ENCODE results near the gene RIPK4. TPM values are rescaled to one million over a fixed set of nuclear protein-coding genes. Genes with fewer than 3 reads are reported as not detected.

The RIPK4 gene
- total RNA-seq, 1 experiment from 2014 or later, result 24.1 TPM

DNA sequence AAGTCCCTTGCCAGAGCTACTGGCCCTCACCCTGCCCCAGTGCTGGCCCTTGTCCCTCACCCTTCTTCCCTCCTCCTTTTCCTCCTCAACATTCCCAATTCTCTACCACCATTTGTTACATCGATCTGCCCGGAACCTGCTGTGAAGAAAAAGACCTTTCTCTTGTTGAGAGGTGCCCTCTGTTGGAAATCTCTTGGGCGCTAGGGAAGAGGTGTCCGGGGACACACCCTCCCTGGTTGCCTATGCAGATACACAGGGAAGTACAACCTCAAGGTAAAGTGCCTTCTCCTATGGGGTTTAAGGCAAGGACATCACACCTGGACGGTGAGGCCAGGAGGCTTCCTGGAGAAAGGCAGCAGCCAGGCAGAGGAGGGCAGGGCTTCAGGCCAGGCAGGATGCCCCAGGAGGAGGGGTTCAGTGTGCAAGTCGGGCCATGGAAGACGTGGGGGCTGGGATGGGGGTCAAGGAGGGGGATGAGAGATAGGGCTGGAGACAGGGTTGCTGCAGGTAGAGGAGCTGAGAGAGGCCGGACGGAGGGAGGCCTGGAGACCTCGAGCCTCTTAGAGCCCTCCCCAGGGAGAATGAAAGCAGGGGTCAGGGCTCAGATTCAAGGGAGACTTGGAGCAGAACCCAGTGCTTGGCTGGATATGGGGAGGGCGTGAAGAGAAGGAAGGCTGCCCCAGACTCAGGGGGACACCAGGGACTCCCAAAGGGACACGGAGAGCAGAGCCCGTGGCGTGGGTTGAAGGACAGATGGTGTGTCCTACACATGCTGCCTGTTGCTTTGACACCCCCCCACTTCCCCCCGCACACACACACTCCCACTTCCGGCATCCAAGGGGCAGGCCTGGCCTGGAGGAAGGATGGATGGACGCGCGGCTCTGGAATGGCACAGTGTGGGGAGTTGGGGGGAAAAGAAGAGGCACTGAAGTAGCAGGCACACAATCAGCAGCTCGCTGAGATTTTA, 44.5 kb downstream of the RIPK4 start:
- Mint-ChIP-seq H3K9me3 (ENCODE audit: unreplicated experiment) (no peaks in the 10 kb centered on the region), H3K27me3 (ENCODE audit: insufficient read depth, unreplicated experiment) (no peaks in the 10 kb centered on the region), H3K27ac (ENCODE audit: unreplicated experiment) (peak overlapping the region; percentile 56), H3K4me1 (ENCODE audit: low read depth, unreplicated experiment) (peaks cover 17% of the 10 kb centered on the region), H3K36me3 (ENCODE audit: insufficient read depth, unreplicated experiment) (no peaks in the 10 kb centered on the region), H3K4me3 (ENCODE audit: unreplicated experiment) (no peak overlapping the region)
- Histone ChIP-seq H3K4me1 (peaks cover 41% of the 10 kb centered on the region), H3K27me3 (replicated peaks; ENCODE audit: control insufficient read depth, insufficient read depth, low read length) (no peaks in the 10 kb centered on the region), H3K9me3 (no peaks in the 10 kb centered on the region), H3K36me3 (ENCODE audit: control insufficient read depth, insufficient read depth, low read length) (no peaks in the 10 kb centered on the region), H3K4me3 (ENCODE audit: low read depth, low read length) (no peak overlapping the region)
- POLR2A ChIA-PET, result no interaction called here
- BruUV-seq (replicated peaks), result no TSS peak
- intact Hi-C loops (cut with micrococcal nuclease; ENCODE audit: unreplicated experiment), result no loop called here
- TF ChIP-seq, protein P1, sequence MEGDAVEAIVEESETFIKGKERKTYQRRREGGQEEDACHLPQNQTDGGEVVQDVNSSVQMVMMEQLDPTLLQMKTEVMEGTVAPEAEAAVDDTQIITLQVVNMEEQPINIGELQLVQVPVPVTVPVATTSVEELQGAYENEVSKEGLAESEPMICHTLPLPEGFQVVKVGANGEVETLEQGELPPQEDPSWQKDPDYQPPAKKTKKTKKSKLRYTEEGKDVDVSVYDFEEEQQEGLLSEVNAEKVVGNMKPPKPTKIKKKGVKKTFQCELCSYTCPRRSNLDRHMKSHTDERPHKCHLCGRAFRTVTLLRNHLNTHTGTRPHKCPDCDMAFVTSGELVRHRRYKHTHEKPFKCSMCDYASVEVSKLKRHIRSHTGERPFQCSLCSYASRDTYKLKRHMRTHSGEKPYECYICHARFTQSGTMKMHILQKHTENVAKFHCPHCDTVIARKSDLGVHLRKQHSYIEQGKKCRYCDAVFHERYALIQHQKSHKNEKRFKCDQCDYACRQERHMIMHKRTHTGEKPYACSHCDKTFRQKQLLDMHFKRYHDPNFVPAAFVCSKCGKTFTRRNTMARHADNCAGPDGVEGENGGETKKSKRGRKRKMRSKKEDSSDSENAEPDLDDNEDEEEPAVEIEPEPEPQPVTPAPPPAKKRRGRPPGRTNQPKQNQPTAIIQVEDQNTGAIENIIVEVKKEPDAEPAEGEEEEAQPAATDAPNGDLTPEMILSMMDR (IDR thresholded peaks at IDR 0.05; ENCODE audit: insufficient read depth in 1 of 2, low read depth in 1 of 2, low read length in 1 of 2, severe bottlenecking in 1 of 2, unreplicated experiment in 1 of 2), result no peak
- CTCF ChIA-PET, result no interaction called here
- no peak for DNase-seq

DNA sequence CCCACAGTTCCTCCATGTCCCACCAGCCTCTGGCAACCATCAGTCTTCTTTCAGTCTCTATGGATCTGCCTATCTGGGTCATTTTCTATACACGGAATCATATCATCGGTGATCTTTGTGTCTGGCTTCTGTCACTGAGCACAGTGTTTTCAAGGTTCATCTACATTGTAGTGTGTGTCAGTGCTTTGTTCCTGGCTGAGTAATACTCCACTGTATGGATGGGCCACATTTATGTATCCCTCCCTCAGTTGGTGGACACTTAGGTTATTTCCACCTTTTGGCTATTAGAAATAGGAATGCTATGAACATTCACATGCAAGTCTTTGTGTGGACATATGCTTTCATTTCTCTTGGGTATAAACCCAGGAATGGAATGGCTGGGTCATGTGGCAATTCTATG, 46.6 kb downstream of the RIPK4 start:
- ChIA-PET POLR2A (no interaction called here), CTCF (no interaction called here)
- no peaks in the 10 kb centered on the region for H3K27me3 ChIP-seq (replicated peaks; ENCODE audit: control insufficient read depth, insufficient read depth, low read length)
- TF ChIP-seq, protein P1 (IDR thresholded peaks at IDR 0.05; ENCODE audit: insufficient read depth in 1 of 2, low read depth in 1 of 2, low read length in 1 of 2, severe bottlenecking in 1 of 2, unreplicated experiment in 1 of 2), result no peak
- no peak overlapping the region for H3K27ac Mint-ChIP-seq (ENCODE audit: unreplicated experiment)
- intact Hi-C loops (cut with micrococcal nuclease; ENCODE audit: unreplicated experiment), result no loop called here
- peaks cover 43% of the 10 kb centered on the region for H3K4me1 ChIP-seq
- no peak overlapping the region for H3K4me3 ChIP-seq (ENCODE audit: low read depth, low read length)
- DNase-seq, result no peak
- peaks cover 25% of the 10 kb centered on the region for H3K4me1 Mint-ChIP-seq (ENCODE audit: low read depth, unreplicated experiment)
- H3K27me3 Mint-ChIP-seq (ENCODE audit: insufficient read depth, unreplicated experiment), result no peaks in the 10 kb centered on the region
- H3K36me3 ChIP-seq (ENCODE audit: control insufficient read depth, insufficient read depth, low read length), result no peaks in the 10 kb centered on the region
- no TSS peak for BruUV-seq (replicated peaks)
- H3K36me3 Mint-ChIP-seq (ENCODE audit: insufficient read depth, unreplicated experiment), result peaks cover 6% of the 10 kb centered on the region
- no peak overlapping the region for H3K4me3 Mint-ChIP-seq (ENCODE audit: unreplicated experiment)
- H3K9me3 Mint-ChIP-seq (ENCODE audit: unreplicated experiment), result no peaks in the 10 kb centered on the region
- no peaks in the 10 kb centered on the region for H3K9me3 ChIP-seq

DNA sequence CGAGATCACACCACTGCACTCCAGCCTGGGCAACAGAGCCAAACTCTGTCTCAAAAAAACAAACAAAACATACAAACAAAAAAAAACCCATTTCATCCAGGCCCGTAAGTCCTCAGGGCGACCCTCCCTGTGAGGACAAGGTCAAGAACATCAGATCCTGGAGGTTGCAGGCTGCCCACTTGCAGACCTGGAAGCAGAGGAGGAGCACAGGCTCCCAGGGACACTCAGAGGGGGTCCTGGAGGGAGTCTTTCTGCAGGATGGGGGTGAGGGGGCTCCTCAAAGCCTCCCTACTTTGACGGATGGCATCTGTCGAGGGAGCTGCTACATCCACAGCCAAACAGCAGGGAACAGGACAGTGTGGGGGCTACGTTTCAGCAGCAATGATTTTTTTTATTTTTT, 47.2 kb downstream of the RIPK4 start:
- intact Hi-C loops (cut with micrococcal nuclease; ENCODE audit: unreplicated experiment), result no loop called here
- Mint-ChIP-seq H3K4me3 (ENCODE audit: unreplicated experiment) (no peak overlapping the region), H3K27ac (ENCODE audit: unreplicated experiment) (no peak overlapping the region), H3K4me1 (ENCODE audit: low read depth, unreplicated experiment) (peaks cover 27% of the 10 kb centered on the region), H3K27me3 (ENCODE audit: insufficient read depth, unreplicated experiment) (no peaks in the 10 kb centered on the region), H3K36me3 (ENCODE audit: insufficient read depth, unreplicated experiment) (peaks cover 6% of the 10 kb centered on the region), H3K9me3 (ENCODE audit: unreplicated experiment) (no peaks in the 10 kb centered on the region)
- no peaks in the 10 kb centered on the region for H3K27me3 ChIP-seq (replicated peaks; ENCODE audit: control insufficient read depth, insufficient read depth, low read length)
- H3K36me3 ChIP-seq (ENCODE audit: control insufficient read depth, insufficient read depth, low read length), result no peaks in the 10 kb centered on the region
- TF ChIP-seq, protein P1 (IDR thresholded peaks at IDR 0.05; ENCODE audit: insufficient read depth in 1 of 2, low read depth in 1 of 2, low read length in 1 of 2, severe bottlenecking in 1 of 2, unreplicated experiment in 1 of 2), result no peak
- no peak for DNase-seq
- H3K4me1 ChIP-seq, result peaks cover 49% of the 10 kb centered on the region
- H3K9me3 ChIP-seq, result no peaks in the 10 kb centered on the region
- H3K4me3 ChIP-seq (ENCODE audit: low read depth, low read length), result no peak overlapping the region
- CTCF ChIA-PET, result no interaction called here
- no TSS peak for BruUV-seq (replicated peaks)
- POLR2A ChIA-PET, result no interaction called here
